T-helper 1 cell treated with Interleukin-12 subunit alpha and Interleukin-12 subunit beta and Interleukin-4 antibody, amounts not matched to agents 30 ng/mL and 1 ng/mL, for 36 hours (primary cell): ENCODE results near the gene DCUN1D2. TPM values are rescaled to one million over a fixed set of nuclear protein-coding genes. Genes with fewer than 3 reads are reported as not detected.
"Not testable (repeated sequence)": the region's sequence is repeated elsewhere in the genome, so short reads cannot be mapped to it uniquely, and the experiment has no call there.

ENCODE experiments used
- intact Hi-C: fragments of 100-400 bp; cut with micrococcal nuclease; formaldehyde crosslinking; loops from one replicate; pipeline ENCODE4 v1.15.1; 2024
- total RNA-seq: library from RNA; stranded (reverse); gene quantifications from 2 replicates; pipeline ENCODE4 v1.2.3, GENCODE V29; 2022

Gene DCUN1D2
- total RNA-seq, 1 donor from 2014 or later, result 28.8 TPM

- intact Hi-C loops, result no loop called here
These were observed 21.9 kb downstream of the DCUN1D2 start for GRCh38 chr13:113468472-113469201.

GRCh38 chr13:113468029-113468428 lies 22.5 kb downstream of the DCUN1D2 start:
- intact Hi-C loops, result no loop called here

- intact Hi-C loops, result no loop called here
These were observed 24.1 kb downstream of the DCUN1D2 start for GRCh38 chr13:113466383-113466782.

GRCh38 chr13:113465300-113465699 lies 25.2 kb downstream of the DCUN1D2 start:
- intact Hi-C loops, result no loop called here

- intact Hi-C loops, result no loop called here
These were observed 26.0 kb downstream of the DCUN1D2 start for GRCh38 chr13:113464476-113464875.

GRCh38 chr13:113461022-113461751 lies 29.3 kb downstream of the DCUN1D2 start:
- intact Hi-C loops, result no loop called here

- intact Hi-C loops, result no loop called here
These were observed 29.9 kb downstream of the DCUN1D2 start for GRCh38 chr13:113460599-113460998.

- intact Hi-C loops, result no loop called here
These were observed 30.4 kb downstream of the DCUN1D2 start for GRCh38 chr13:113460064-113460555.

GRCh38 chr13:113458253-113459065 lies 32.1 kb downstream of the DCUN1D2 start:
- intact Hi-C loops, result loop anchor here (5.0 kb wide), 1 partner anchor 104 kb away; no protein-coding TSS in a partner anchor

GRCh38 chr13:113457510-113457909 lies 33.0 kb downstream of the DCUN1D2 start:
- intact Hi-C loops, result loop anchor here (5.0 kb wide), 1 partner anchor 105 kb away; no protein-coding TSS in a partner anchor

- intact Hi-C loops, result loop anchor here (5.0 kb wide), 1 partner anchor 106 kb away; no protein-coding TSS in a partner anchor
These were observed 34.3 kb downstream of the DCUN1D2 start for GRCh38 chr13:113456116-113456702.

- intact Hi-C loops, result loop anchor here (5.0 kb wide), 1 partner anchor 107 kb away; no protein-coding TSS in a partner anchor
These were observed 35.1 kb downstream of the DCUN1D2 start for GRCh38 chr13:113455384-113455783.

GRCh38 chr13:113454936-113455335 lies 35.6 kb downstream of the DCUN1D2 start:
- intact Hi-C loops, result loop anchor here (5.0 kb wide), 1 partner anchor 107 kb away; no protein-coding TSS in a partner anchor

GRCh38 chr13:113452942-113453901 lies 37.3 kb downstream of the DCUN1D2 start, which contains the start of gene ADPRHL1:
Gene ADPRHL1 (minus strand): TSS chr13:113453488. CDS start chr13:113453437, 51 bp downstream.
- intact Hi-C loops, result no loop called here

- intact Hi-C loops, result no loop called here
These were observed 38.0 kb downstream of the DCUN1D2 start for GRCh38 chr13:113452466-113452865.

- intact Hi-C loops, result no loop called here
These were observed 38.5 kb downstream of the DCUN1D2 start for GRCh38 chr13:113451951-113452421.

- intact Hi-C loops, result not testable (repeated sequence)
These were observed 39.5 kb downstream of the DCUN1D2 start for GRCh38 chr13:113450861-113451620.

- intact Hi-C loops, result not testable (repeated sequence)
These were observed 40.2 kb downstream of the DCUN1D2 start for GRCh38 chr13:113450348-113450744.
